ENCODE data around the gene CCRL2. TPM values are rescaled to one million over a fixed set of nuclear protein-coding genes. Genes with fewer than 3 reads are reported as not detected.

Gene CCRL2
- total and polyA plus RNA-seq, 9 of the 15 experiments (the other 6 are each of a cell fraction or from before 2014, with no cell fraction given): 3.4 to 5.7 (median 4.0) TPM

- TF ChIP-seq KDM5B (IDR thresholded peaks at IDR 0.05; ENCODE audit: insufficient replicate concordance, low read depth, low read length) (no peak), TAL1 (IDR thresholded peaks at IDR 0.05) (peak; percentile 81), ZKSCAN1 (IDR thresholded peaks at IDR 0.05; ENCODE audit: low read depth, low read length) (no peak), ADNP (tag; IDR thresholded peaks at IDR 0.05) (peak; percentile 74), CREB3L1 (IDR thresholded peaks at IDR 0.05; ENCODE audit: borderline replicate concordance, low read depth) (no peak), ZNF12 (CRISPR knock-in tag; IDR thresholded peaks at IDR 0.05) (no peak), HDAC6 (IDR thresholded peaks at IDR 0.05; ENCODE audit: low read depth, low read length) (no peak), ZNF408 (CRISPR knock-in tag; IDR thresholded peaks at IDR 0.05; ENCODE audit: low read depth) (no peak), MAZ (CRISPR knock-in tag; conservative IDR thresholded peaks at IDR 0.05 in 1 of 2, IDR thresholded peaks at IDR 0.05 in 1 of 2) (peak; percentile 26 to 75; a peak in 3 of 4 replicates), ZNF407 (IDR thresholded peaks at IDR 0.05; ENCODE audit: low read depth) (no peak), ZNF431 (CRISPR knock-in tag; IDR thresholded peaks at IDR 0.05) (no peak), PRMT5 (CRISPR knock-in tag; IDR thresholded peaks at IDR 0.05) (no peak), CBX2 (IDR thresholded peaks at IDR 0.05; ENCODE audit: insufficient read depth, low read length, poor library complexity, severe bottlenecking) (no peak), RB1 (IDR thresholded peaks at IDR 0.05; ENCODE audit: low read depth) (no peak; the same call in 1 of the 2 replicates), LEF1 (IDR thresholded peaks at IDR 0.05) (peak; percentile 84), TRIM24 (IDR thresholded peaks at IDR 0.05) (peak; percentile 45 to 80; a peak in 2 of 4 replicates), KLF10 (CRISPR knock-in tag; IDR thresholded peaks at IDR 0.05) (no peak), ZNF197 (CRISPR knock-in tag; IDR thresholded peaks at IDR 0.05; ENCODE audit: low read depth) (peak; percentile 78; the same call in 1 of the 2 replicates)
These were observed 6.9 kb upstream of the CCRL2 start (continued) for GRCh38 chr3:46400000-46400734.
